Caki2 (cell line): Measurements from ENCODE around the gene SLC28A2. TPM values are rescaled to one million over a fixed set of nuclear protein-coding genes. Genes with fewer than 3 reads are reported as not detected.
"Not testable (repeated sequence)": the region's sequence is repeated elsewhere in the genome, so short reads cannot be mapped to it uniquely, and the experiment has no call there.

Source experiments
- DNase-seq: peaks from one replicate; pipeline ENCODE4 v3.0.0-alpha.2; 2015; ENCODE audit warnings: low read depth
- in situ Hi-C: cut with HindIII; loops from 2 replicates; pipeline ENCODE4 v1.10.0; 2016; ENCODE audit warnings: low sequenced_read_pairs, low pct_unique_long_range_greater_than_20kb, mixed read lengths
- total RNA-seq: library from RNA; depleted of rRNA; stranded (reverse); fragments of >200 nt; shearing (Covaris generic); gene quantifications from 2 replicates; pipeline ENCODE4 v1.2.3, GENCODE V29; 2014; ENCODE audit warnings: low replicate concordance; rRNA removed

The SLC28A2 gene
- total RNA-seq, 1 experiment from 2014 or later = not detected

GRCh38 chr15:45307230-45307924, 55.3 kb downstream of the SLC28A2 start:
- in situ Hi-C loops = no loop called here
- peak; percentile 25 for DNase-seq

- DNase-seq, in situ Hi-C loops: not testable (repeated sequence)
These were observed 62.1 kb downstream of the SLC28A2 start for GRCh38 chr15:45314117-45314516.

- DNase-seq = no peak
- in situ Hi-C loops = no loop called here
These were observed 62.9 kb downstream of the SLC28A2 start for GRCh38 chr15:45314960-45315359.

GRCh38 chr15:45319472-45320214, 67.6 kb downstream of the SLC28A2 start:
- in situ Hi-C loops = no loop called here
- no peak for DNase-seq

GRCh38 chr15:45320581-45321205, 68.7 kb downstream of the SLC28A2 start:
- no peak for DNase-seq
- in situ Hi-C loops = no loop called here

GRCh38 chr15:45326280-45326679, 74.2 kb downstream of the SLC28A2 start:
- no peak for DNase-seq
- in situ Hi-C loops = no loop called here

GRCh38 chr15:45326741-45327140, 74.7 kb downstream of the SLC28A2 start:
- in situ Hi-C loops = no loop called here
- DNase-seq = no peak

Other genes starting within 250 kb of the SLC28A2 start
- 25.1 and 33.6 TPM in 2 replicates for gene SORD, start 229.0 kb upstream of the SLC28A2 start, total RNA-seq
- not detected in 2 replicates for gene DUOX2, start 138.1 kb upstream of the SLC28A2 start, total RNA-seq
- not detected in 2 replicates for gene DUOXA2, start 137.9 kb upstream of the SLC28A2 start, total RNA-seq
- gene DUOXA1, start 122.4 kb upstream of the SLC28A2 start, total RNA-seq = not detected in 2 replicates
- gene DUOX1, start 122.2 kb upstream of the SLC28A2 start, total RNA-seq = not detected in 2 replicates
- 6.6 and 14.3 TPM in 2 replicates for gene SHF, start 64.3 kb upstream of the SLC28A2 start, total RNA-seq
- gene GATM, start 126.3 kb downstream of the SLC28A2 start, total RNA-seq = 7.6 and 22.0 TPM in 2 replicates